ENCODE data around the gene MYO9B.
A peak's percentile ranks its signal among the peaks of the same experiment; 100 is the strongest.

The MYO9B gene

DNA sequence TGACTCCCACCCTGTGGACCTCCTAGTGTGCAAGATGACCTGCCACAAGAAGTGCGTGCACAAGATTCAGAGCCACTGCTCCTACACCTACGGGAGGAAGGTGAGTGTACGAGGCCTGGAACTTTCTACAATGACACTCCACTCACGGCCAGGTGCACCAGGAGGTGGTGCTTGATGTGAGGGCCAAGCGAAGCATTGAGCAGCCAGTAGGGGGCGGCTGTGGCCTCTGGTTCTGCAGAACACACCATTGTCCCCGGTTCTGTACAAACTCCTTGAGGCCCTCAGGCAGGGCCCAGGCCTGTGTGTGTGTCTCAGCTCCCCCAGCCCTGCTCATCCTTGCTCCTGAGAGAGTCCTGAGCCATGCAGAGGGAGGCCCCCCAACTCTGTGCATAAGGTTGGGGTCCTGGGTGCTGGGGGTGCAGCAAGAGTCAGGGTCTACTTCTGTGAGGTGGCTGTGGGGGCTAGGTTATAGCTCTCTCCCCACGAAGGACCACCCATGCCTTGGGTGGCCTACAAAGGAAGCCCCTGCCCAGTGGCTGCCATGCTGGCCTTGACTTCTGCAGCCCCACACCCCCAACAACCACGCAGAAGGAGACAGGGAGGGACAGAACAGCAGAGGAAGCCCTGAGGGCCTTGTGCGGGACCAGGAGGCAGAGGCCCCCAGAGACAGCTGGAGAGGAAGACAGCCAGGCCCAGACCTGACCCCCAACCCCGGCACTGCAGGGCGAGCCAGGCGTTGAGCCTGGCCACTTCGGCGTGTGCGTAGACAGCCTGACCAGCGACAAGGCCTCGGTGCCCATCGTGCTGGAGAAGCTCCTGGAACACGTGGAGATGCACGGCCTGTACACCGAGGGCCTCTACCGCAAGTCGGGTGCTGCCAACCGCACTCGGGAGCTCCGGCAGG, 129.9 kb downstream of the MYO9B start:
- TF ChIP-seq, protein P1, sequence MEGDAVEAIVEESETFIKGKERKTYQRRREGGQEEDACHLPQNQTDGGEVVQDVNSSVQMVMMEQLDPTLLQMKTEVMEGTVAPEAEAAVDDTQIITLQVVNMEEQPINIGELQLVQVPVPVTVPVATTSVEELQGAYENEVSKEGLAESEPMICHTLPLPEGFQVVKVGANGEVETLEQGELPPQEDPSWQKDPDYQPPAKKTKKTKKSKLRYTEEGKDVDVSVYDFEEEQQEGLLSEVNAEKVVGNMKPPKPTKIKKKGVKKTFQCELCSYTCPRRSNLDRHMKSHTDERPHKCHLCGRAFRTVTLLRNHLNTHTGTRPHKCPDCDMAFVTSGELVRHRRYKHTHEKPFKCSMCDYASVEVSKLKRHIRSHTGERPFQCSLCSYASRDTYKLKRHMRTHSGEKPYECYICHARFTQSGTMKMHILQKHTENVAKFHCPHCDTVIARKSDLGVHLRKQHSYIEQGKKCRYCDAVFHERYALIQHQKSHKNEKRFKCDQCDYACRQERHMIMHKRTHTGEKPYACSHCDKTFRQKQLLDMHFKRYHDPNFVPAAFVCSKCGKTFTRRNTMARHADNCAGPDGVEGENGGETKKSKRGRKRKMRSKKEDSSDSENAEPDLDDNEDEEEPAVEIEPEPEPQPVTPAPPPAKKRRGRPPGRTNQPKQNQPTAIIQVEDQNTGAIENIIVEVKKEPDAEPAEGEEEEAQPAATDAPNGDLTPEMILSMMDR (IDR thresholded peaks at IDR 0.05) = peak; percentile 29
- H3K4me1 ChIP-seq (ENCODE audit: control insufficient read depth in 1 of 2, insufficient read depth in 1 of 2, low read depth in 1 of 2, low read length in 1 of 2) = no peaks in the 10 kb centered on the region
- peaks cover 97% of the 10 kb centered on the region for H3K36me3 ChIP-seq
- peaks cover 6% of the 10 kb centered on the region for H3K9me3 ChIP-seq
- H3K27ac ChIP-seq = no peak overlapping the region
- no peak overlapping the region for H3K4me3 ChIP-seq (ENCODE audit: low read depth in 1 of 2, low read length in 1 of 2)
- no peaks in the 10 kb centered on the region for H3K27me3 ChIP-seq

DNA sequence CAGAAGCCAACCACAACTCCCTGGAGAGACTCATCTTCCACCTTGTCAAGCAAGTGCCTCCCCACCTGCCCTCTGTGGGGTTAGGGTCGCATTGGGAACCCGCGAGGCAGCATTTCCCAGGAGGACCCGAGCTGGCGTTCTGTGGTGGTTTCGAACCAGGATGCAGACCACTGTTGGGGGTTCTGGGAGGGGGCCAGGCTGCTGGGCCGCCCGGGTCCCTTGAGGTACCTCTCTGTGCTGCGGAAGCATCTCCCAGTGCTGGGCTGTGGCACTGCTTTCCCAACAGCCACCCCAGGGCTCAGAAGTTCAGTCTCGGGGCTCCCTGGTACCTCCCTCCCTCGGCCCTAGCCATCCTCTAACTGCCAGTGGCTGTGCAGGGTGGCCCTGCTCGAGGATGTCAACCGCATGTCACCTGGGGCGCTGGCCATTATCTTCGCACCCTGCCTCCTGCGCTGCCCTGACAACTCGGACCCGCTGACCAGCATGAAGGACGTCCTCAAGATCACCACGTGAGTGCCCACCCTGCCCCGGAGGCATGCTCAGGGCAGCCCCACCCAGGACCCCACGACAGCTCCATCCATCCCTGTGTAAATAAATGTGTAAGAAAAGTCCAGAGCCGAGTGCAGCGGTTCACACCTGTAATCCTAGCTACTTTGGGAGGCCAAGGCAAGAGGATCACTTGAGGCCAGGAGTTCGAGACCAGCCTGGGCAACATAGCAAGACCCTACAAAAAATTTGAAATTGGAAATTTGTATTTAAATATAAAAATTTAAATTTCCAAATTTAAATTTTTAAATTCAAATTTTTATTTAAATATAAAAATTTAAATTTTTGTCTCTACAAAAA, 131.4 kb downstream of the MYO9B start:
- no peak overlapping the region for H3K27ac ChIP-seq
- TF ChIP-seq, protein P1 (IDR thresholded peaks at IDR 0.05) = no peak
- no peaks in the 10 kb centered on the region for H3K4me1 ChIP-seq (ENCODE audit: control insufficient read depth in 1 of 2, insufficient read depth in 1 of 2, low read depth in 1 of 2, low read length in 1 of 2)
- H3K9me3 ChIP-seq = peaks cover 6% of the 10 kb centered on the region
- peaks cover 97% of the 10 kb centered on the region for H3K36me3 ChIP-seq
- no peaks in the 10 kb centered on the region for H3K27me3 ChIP-seq
- H3K4me3 ChIP-seq (ENCODE audit: low read depth in 1 of 2, low read length in 1 of 2) = no peak overlapping the region

DNA sequence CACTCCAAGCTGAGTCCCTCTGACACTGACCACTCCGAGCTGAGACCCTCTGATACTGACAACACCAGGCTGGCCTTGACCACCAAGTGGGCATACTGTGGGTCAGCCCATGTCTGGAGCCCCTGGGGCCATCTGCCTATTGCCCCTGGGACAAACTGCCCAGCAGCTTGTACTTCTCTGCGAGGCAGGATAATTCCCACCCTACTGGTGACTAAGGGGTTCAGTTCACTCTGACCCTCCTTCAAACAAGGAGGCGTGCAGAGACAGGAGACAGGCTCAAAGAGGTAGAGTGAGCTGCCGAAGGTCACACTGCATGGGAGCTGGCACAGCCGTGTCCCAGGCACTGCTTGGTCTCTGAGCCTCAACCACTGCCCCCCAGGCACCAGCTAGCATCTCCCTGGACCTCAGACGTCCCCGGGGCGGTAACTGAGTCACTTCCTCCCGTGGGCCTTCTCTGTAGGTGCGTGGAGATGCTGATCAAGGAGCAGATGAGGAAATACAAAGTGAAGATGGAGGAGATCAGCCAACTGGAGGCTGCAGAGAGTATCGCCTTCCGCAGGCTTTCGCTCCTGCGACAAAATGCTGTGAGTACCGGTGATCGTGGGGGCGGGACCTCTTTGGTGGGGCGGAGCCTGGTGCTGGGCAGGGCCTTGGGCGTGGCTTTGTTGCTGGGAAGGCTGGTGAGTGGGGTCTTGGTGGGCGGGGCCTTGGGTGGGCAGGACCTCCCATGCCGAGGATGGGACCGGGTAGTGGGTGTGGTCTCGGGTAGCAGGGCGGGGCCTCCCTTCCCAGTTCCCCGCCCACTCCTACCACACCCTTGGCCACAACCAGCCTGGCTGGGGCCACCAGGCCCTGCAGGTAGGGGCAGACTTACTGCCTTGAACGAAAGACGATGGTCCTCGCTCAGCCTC, 133.8 kb downstream of the MYO9B start:
- Histone ChIP-seq H3K27me3 (no peaks in the 10 kb centered on the region), H3K36me3 (peaks cover 92% of the 10 kb centered on the region), H3K4me3 (ENCODE audit: low read depth in 1 of 2, low read length in 1 of 2) (no peak overlapping the region), H3K4me1 (ENCODE audit: control insufficient read depth in 1 of 2, insufficient read depth in 1 of 2, low read depth in 1 of 2, low read length in 1 of 2) (peaks cover under 1% of the 10 kb centered on the region in 2 experiments), H3K27ac (peak overlapping the region; percentile 20), H3K9me3 (no peaks in the 10 kb centered on the region)
- TF ChIP-seq, protein P1 (IDR thresholded peaks at IDR 0.05) = no peak

DNA sequence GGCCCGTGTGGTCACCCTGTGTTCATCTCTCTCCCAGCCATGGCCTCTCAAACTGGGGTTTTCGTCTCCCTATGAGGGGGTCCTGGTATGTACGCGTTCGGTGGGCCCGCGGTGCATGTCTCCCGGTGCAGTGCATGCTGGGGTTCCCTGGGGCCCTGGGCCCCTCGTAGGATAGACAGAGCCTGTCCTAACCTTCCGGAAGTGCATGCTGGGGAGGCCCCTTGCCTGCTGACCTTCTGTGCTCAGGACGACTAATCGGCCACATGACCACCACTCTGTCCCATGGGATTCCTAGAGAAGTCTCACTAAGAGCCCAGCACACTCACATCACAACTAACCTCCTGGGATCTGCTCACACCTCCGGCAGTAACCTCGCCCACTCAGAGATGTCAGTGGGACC, 134.7 kb downstream of the MYO9B start:
- H3K36me3 ChIP-seq = peaks cover 83% of the 10 kb centered on the region
- no peak overlapping the region for H3K4me3 ChIP-seq (ENCODE audit: low read depth in 1 of 2, low read length in 1 of 2)
- TF ChIP-seq, protein P1 (IDR thresholded peaks at IDR 0.05) = no peak
- no peak overlapping the region for H3K27ac ChIP-seq
- no peaks in the 10 kb centered on the region for H3K27me3 ChIP-seq
- no peaks in the 10 kb centered on the region for H3K9me3 ChIP-seq
- peaks cover 5 to 7% of the 10 kb centered on the region in 2 experiments for H3K4me1 ChIP-seq (ENCODE audit: control insufficient read depth in 1 of 2, insufficient read depth in 1 of 2, low read depth in 1 of 2, low read length in 1 of 2)

Measured in neutrophil (primary cell).